Transverse colon (tissue), 4 donors: ENCODE results near the gene SPEM2.

Source experiments
- CTCF ChIP-seq, 5 experiments: fragments of 200-600 bp in 3 of 5; fragments of 450-650 bp in 2 of 5; sonication (generic) in 3 of 5; IDR thresholded peaks; 1 replicate in 2 of 5; 2 replicates in 3 of 5; pipeline ENCODE4 v1.5.1; 2016 to 2017; ENCODE audit warnings: antibody characterized with exemption in 5 of 5, inconsistent platforms in 3 of 5, mild to moderate bottlenecking in 2 of 5, moderate library complexity in 1 of 5
- EP300 ChIP-seq: sonication (generic); formaldehyde crosslinking; IDR thresholded peaks from one replicate; pipeline ENCODE4 v1.6.1; 2017; ENCODE audit warnings: antibody characterized with exemption, low read depth
- POLR2A ChIP-seq: fragments of 450-650 bp; IDR thresholded peaks from one replicate; pipeline ENCODE4 v1.6.1; 2016; ENCODE audit warnings: antibody characterized with exemption, mild to moderate bottlenecking, moderate library complexity
- POLR2AphosphoS5 ChIP-seq, 3 donors: sonication (generic); formaldehyde crosslinking; IDR thresholded peaks; one replicate each; pipeline ENCODE4 v1.6.1; 2016; ENCODE audit warnings: antibody characterized with exemption in 3 of 3

- TF ChIP-seq CTCF (IDR thresholded peaks at IDR 0.05) (no peak), POLR2A (peak; percentile 91), POLR2AphosphoS5 (IDR thresholded peaks at IDR 0.05) (peak; percentile 69 to 94 (median 90)), EP300 (no peak)
Measured at GRCh38 chr17:7380855-7381683, 44.3 kb upstream of the SPEM2 start, which contains the start of gene TNK1.
